ENCODE measurements around the gene HHAT. TPM values are rescaled to one million over a fixed set of nuclear protein-coding genes. Genes with fewer than 3 reads are reported as not detected.

The HHAT gene
- total RNA-seq, 2 donors from 2014 or later = 1.2 to 1.5 TPM

DNA sequence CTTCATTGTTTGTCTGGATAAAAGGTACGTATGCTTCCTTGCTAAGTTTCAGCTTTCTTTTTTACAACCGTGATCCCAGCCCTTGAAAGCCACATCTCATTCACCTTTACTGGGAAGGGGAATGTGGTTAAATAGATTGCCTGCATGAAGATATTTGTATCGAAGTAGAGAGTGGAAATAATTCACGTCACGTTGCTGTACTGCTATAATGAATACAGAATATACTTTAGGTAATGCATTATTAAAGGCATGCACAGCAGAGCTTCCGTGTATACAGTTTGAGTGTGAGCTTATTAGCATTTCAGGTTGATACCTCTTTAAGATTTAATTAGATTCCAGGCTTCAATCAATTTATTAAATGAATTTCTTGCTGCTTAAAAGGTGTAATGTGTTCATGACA, 153.8 kb downstream of the HHAT start:
- Mint-ChIP-seq H3K27ac (no peak overlapping the region), H3K36me3 (ENCODE audit: insufficient read depth in 2 of 2) (no peaks in the 10 kb centered on the region), H3K9me3 (peaks cover 0 to 3% of the 10 kb centered on the region in 2 donors), H3K4me1 (ENCODE audit: low read depth) (peaks cover 5% of the 10 kb centered on the region), H3K27me3 (ENCODE audit: low read depth) (peaks cover 6% of the 10 kb centered on the region), H3K4me3 (no peak overlapping the region)
- ATAC-seq (replicated peaks in 1 of 2) = no peak
- DNase-seq = no peak

DNA sequence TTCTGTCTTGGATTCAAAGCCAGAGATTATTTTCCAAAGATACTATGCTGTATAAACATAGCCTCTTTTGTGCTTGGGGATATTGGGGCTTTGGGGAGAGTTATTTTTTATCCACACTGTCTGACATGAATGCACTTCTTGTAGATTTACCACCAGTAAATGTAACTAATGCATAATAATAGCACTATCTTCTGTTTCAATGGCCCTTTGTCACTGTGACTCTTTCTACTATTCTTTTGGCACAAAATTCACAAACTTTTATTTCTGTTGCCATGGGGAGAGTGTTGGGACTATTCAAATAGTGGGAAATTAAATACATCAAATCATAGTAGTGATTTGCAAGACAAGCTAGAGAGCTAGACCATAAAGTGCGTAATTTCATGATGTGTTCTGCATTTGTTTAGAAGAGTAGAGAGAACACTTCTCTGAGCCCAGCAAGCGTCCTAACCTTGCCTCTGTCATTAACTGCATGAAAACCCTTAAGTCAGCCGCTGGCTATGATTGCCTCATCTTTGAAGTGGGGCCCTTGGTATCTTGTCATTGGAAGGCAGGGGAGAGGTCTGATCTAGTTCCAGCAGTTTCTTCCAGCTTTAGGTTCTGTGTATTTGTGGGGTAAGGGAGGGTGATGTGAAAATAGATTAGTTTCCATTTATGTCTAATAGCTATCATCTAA, 154.4 kb downstream of the HHAT start:
- ATAC-seq (replicated peaks in 1 of 2) = no peak

DNA sequence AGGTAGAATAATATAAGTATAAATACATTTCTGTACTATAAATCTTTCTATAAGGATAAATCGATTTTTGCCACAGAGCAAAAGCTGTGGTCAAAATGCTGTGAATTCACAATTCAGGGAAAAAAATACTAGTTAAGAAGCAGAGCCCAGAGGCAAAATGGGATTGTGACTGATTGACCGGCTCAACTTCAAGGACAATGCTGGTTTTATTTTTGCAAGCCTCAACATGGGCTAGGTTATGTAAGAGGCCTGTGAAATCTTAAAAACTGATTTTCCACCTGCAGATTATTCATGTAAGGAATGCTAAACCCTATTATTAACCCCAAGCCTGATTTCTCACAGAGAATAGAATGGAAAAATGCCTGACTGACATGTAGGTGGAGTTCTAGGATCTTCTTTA, 155.1 kb downstream of the HHAT start:
- ATAC-seq (replicated peaks in 1 of 2) = no peak
- Mint-ChIP-seq H3K27ac (no peak overlapping the region), H3K9me3 (peaks cover 0 to 3% of the 10 kb centered on the region in 2 donors), H3K27me3 (ENCODE audit: low read depth) (peaks cover 6% of the 10 kb centered on the region), H3K36me3 (ENCODE audit: insufficient read depth in 2 of 2) (no peaks in the 10 kb centered on the region), H3K4me3 (no peak overlapping the region), H3K4me1 (ENCODE audit: low read depth) (peaks cover 5% of the 10 kb centered on the region)
- no peak for DNase-seq

More for the DNA sequence above, 154.4 kb downstream of the HHAT start:
- no peak for DNase-seq
- peaks cover 0 to 3% of the 10 kb centered on the region in 2 donors for H3K9me3 Mint-ChIP-seq
- peaks cover 6% of the 10 kb centered on the region for H3K27me3 Mint-ChIP-seq (ENCODE audit: low read depth)
- H3K36me3 Mint-ChIP-seq (ENCODE audit: insufficient read depth in 2 of 2) = no peaks in the 10 kb centered on the region
- peaks cover 5% of the 10 kb centered on the region for H3K4me1 Mint-ChIP-seq (ENCODE audit: low read depth)
- no peak overlapping the region for H3K27ac Mint-ChIP-seq
- no peak overlapping the region for H3K4me3 Mint-ChIP-seq

DNA sequence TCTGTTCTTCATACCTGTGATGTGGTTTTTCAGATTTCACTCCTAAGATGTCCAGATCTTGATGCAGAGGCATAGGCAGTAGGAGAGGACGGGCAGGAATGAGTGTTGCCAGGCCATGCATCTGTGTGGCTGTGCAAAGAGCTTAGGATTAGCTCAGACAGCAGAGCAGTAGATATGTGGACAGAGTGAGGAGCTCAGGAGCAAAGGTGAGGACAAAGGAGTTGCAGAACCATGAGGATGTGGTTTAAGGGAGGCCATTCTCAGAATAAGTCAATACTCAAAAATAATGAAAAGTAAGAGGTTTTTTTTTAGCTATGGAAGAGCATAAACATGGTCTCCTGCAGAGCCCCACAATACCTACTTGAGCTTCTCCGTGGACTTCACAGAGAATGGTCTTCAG, 158.3 kb downstream of the HHAT start:
- Mint-ChIP-seq H3K27ac (no peak overlapping the region), H3K27me3 (ENCODE audit: low read depth) (peaks cover 6% of the 10 kb centered on the region), H3K4me1 (ENCODE audit: low read depth) (peaks cover 5% of the 10 kb centered on the region), H3K4me3 (no peak overlapping the region), H3K9me3 (peaks cover 0 to 3% of the 10 kb centered on the region in 2 donors), H3K36me3 (ENCODE audit: insufficient read depth in 2 of 2) (no peaks in the 10 kb centered on the region)
- DNase-seq = no peak
- no peak for ATAC-seq (replicated peaks in 1 of 2)

DNA sequence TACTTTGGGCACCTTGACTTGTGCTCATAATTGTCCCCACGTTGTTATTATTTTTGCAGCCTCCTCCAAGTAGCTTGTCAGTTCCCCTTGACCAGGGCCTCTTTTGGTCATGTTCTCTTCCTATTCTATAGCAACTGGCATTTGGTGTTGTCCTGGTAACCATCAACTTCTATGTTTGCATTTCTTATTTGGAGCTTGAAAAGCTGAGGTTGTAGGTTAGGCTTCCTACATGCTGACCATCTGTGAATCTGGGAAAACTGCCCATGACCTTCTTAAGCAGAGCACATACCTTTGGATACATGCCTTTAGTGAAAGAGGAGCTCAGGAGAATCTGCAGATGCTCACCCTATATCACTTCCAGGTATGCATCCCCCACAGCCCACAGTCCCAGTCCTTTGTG, 160.8 kb downstream of the HHAT start:
- Mint-ChIP-seq H3K36me3 (ENCODE audit: insufficient read depth in 2 of 2) (no peaks in the 10 kb centered on the region), H3K4me3 (no peak overlapping the region), H3K9me3 (peaks cover 0 to 3% of the 10 kb centered on the region in 2 donors), H3K4me1 (ENCODE audit: low read depth) (peaks cover 5% of the 10 kb centered on the region), H3K27me3 (ENCODE audit: low read depth) (peaks cover 6% of the 10 kb centered on the region), H3K27ac (no peak overlapping the region)
- no peak for DNase-seq
- ATAC-seq (replicated peaks in 1 of 2) = no peak

DNA sequence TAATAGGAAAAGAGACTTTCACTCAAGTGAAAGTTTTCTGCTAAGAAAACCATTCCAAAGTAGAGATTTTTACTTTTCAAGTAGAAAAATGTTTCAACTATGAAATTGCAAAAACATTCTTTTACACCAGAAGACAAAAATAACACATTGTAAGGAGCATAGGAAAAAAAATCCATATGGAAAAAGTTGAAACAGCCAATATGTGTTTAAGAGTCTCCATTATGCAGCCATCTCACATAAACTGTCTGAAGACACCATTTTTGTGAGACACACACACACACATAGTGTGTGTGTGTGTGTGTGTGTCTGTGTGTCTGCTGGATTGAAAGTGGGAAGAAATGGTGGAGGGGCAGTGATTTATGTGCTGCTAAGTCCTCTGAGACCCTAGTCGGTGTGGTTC, 162.1 kb downstream of the HHAT start:
- Mint-ChIP-seq H3K27ac (no peak overlapping the region), H3K9me3 (no peaks in the 10 kb centered on the region), H3K27me3 (ENCODE audit: low read depth) (no peaks in the 10 kb centered on the region), H3K4me3 (no peak overlapping the region), H3K36me3 (ENCODE audit: insufficient read depth in 2 of 2) (no peaks in the 10 kb centered on the region), H3K4me1 (ENCODE audit: low read depth) (peaks cover 5% of the 10 kb centered on the region)
- ATAC-seq (replicated peaks in 1 of 2) (no peak), DNase-seq (no peak)

DNA sequence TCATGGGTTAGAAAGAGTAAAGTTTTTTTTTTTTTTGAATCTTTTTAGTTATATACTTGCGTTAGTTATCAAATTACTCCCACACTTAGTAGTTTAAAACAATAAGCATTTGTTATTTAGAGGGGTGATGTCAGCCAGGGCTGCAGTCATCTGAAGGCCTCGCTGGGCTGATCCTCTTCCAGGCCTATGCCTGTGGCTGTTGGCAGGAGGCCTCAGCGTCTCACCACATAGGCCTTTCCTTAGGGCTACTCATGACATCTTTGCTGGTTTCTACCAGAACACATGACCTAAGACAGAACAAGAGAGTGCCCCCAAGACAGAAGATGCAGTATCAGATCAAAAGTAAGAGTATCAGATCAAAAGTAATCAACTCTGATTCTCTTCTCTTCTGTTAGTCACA, 167.4 kb downstream of the HHAT start:
- Mint-ChIP-seq H3K27ac (no peak overlapping the region), H3K4me3 (no peak overlapping the region), H3K27me3 (ENCODE audit: low read depth) (no peaks in the 10 kb centered on the region), H3K4me1 (ENCODE audit: low read depth) (no peaks in the 10 kb centered on the region), H3K9me3 (no peaks in the 10 kb centered on the region), H3K36me3 (ENCODE audit: insufficient read depth in 2 of 2) (no peaks in the 10 kb centered on the region)
- DNase-seq (no peak), ATAC-seq (replicated peaks in 1 of 2) (no peak)

DNA sequence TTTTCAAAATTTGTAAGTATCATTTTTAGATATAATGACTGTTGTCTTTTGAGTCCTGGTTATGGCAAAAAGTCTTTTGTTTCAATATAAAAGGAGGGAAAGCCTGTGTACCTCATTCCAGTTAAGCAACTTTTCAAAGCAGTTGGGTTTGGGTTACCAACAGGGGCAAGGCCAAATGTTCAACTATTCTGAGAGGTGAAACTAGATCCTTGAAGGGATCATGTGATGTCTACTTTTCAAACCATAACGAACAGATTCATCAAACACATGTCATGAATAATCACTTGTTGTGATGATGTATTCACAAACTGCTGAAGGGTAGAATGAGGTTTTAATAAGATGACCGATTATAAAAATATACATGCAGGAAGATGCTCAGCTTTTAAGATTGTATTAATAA, 171.3 kb downstream of the HHAT start:
- H3K4me1 Mint-ChIP-seq (ENCODE audit: low read depth) = no peaks in the 10 kb centered on the region

DNA sequence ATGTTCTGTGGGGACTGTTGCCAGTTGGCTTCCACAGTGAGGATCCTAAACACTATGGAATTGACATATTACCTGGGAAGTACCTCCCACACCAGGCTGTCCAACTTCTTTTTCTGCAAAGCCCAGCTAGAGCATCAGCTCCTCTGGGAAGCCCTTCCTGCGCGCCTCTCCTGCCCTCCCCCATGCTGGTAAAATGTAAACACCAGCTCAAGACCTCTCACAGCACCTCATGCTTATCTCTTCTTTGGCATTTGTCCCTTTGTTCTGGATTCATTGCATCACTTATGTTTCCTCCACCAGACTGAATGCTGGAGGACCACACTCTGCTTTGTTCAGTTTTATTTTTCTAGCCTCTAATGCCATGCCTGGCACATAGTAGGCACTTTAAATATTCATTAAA, 172.1 kb downstream of the HHAT start:
- no peak for ATAC-seq (replicated peaks in 1 of 2)
- Mint-ChIP-seq H3K4me1 (ENCODE audit: low read depth) (no peaks in the 10 kb centered on the region), H3K9me3 (no peaks in the 10 kb centered on the region), H3K27me3 (ENCODE audit: low read depth) (no peaks in the 10 kb centered on the region), H3K27ac (no peak overlapping the region), H3K4me3 (no peak overlapping the region), H3K36me3 (ENCODE audit: insufficient read depth in 2 of 2) (no peaks in the 10 kb centered on the region)
- no peak for DNase-seq

More for the DNA sequence above, 171.3 kb downstream of the HHAT start:
- Mint-ChIP-seq H3K36me3 (ENCODE audit: insufficient read depth in 2 of 2) (no peaks in the 10 kb centered on the region), H3K27ac (no peak overlapping the region), H3K27me3 (ENCODE audit: low read depth) (no peaks in the 10 kb centered on the region), H3K9me3 (no peaks in the 10 kb centered on the region), H3K4me3 (no peak overlapping the region)
- ATAC-seq (replicated peaks in 1 of 2) (no peak), DNase-seq (no peak)

DNA sequence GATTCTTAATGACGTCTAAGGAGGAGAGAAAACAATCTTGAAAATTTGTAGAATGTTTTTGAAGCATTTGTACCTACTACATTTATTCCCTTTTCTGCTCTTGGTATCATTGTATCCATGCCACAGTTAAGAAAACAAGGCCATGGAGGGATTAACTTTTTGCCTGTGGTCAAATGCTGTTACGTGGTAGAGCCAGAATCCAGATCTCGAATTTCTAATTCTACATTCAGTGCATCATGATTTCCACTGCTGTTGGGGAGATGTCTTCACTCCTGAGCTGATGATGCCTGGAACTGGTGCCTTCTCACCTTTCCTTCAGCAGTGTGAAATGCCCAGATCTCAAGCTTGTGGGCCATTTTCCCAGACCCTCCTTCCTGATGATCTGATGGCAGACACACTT, 175.6 kb downstream of the HHAT start:
- Mint-ChIP-seq H3K27ac (no peak overlapping the region), H3K9me3 (no peaks in the 10 kb centered on the region), H3K4me3 (no peak overlapping the region), H3K27me3 (ENCODE audit: low read depth) (no peaks in the 10 kb centered on the region), H3K4me1 (ENCODE audit: low read depth) (no peaks in the 10 kb centered on the region), H3K36me3 (ENCODE audit: insufficient read depth in 2 of 2) (no peaks in the 10 kb centered on the region)
- ATAC-seq (replicated peaks in 1 of 2) = no peak
- DNase-seq = no peak

DNA sequence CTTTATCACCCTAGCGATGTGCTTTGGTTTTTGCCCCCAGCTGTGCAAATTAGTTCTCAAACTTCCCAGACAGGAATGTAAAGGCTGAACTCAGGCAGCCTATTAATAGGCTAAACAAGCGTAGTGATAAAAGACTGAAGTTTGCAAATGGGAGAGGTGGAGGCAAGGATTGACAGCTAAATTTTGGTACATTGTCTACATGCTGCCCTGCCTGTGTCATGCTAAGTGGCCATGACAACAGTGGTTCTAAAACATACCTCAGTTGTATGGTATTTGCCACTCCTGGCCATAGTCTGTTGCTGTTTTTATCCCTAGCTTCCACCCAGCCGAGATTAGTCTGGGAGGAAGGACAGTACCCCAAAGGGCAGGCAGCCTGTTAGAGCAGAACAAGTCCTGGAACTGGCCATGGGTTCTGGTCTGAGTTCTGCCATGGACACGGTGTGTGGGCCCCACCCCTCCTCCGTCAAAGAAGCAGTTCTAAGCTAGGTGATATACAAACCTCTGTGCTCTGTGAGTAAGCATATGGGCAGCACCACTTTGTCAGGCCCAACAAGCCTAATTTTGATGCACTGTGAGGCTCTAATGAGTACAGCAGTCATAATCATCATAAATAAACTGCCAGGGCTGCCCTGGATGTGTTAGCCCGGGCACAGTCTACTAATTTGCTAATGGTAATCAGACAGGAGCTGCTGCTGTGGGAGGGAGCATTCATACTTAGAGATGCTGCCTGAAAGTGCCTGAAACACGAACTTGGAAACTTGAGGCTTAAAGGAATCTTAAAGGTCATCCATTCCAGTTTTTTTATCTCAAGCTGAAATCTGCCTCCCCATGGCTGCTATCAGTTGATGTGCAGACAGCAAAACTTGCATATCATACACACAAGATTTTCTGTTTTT, 177.1 kb downstream of the HHAT start:
- Mint-ChIP-seq H3K27me3 (ENCODE audit: low read depth) (peaks cover 6% of the 10 kb centered on the region), H3K4me3 (no peak overlapping the region), H3K9me3 (no peaks in the 10 kb centered on the region), H3K36me3 (ENCODE audit: insufficient read depth in 2 of 2) (no peaks in the 10 kb centered on the region), H3K4me1 (ENCODE audit: low read depth) (no peaks in the 10 kb centered on the region), H3K27ac (no peak overlapping the region)
- no peak for DNase-seq
- ATAC-seq (replicated peaks in 1 of 2) = no peak

DNA sequence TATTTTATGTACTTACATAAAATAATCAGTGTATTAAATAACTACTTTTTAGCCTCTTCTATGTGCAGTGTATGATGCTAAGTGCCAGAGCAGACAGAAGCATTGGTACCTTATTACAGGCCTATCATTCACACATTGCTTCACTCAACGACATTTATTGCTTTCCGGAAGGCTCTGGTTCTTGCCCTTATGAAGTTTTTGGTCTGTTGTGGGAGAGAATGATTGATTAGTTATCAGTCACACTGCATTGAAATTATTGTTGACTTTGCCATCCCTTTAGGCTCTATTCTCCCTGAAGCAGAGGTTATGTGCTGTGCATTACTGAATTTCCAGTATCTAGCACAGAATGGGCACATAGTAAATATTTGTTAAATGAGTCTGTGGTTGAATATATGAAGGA, 178.0 kb downstream of the HHAT start:
- no peak overlapping the region for H3K4me3 Mint-ChIP-seq
- H3K27me3 Mint-ChIP-seq (ENCODE audit: low read depth) = peaks cover 6% of the 10 kb centered on the region
- H3K27ac Mint-ChIP-seq = no peak overlapping the region
- H3K4me1 Mint-ChIP-seq (ENCODE audit: low read depth) = no peaks in the 10 kb centered on the region
- H3K9me3 Mint-ChIP-seq = no peaks in the 10 kb centered on the region
- no peaks in the 10 kb centered on the region for H3K36me3 Mint-ChIP-seq (ENCODE audit: insufficient read depth in 2 of 2)
- no peak for ATAC-seq (replicated peaks in 1 of 2)
- DNase-seq = no peak

DNA sequence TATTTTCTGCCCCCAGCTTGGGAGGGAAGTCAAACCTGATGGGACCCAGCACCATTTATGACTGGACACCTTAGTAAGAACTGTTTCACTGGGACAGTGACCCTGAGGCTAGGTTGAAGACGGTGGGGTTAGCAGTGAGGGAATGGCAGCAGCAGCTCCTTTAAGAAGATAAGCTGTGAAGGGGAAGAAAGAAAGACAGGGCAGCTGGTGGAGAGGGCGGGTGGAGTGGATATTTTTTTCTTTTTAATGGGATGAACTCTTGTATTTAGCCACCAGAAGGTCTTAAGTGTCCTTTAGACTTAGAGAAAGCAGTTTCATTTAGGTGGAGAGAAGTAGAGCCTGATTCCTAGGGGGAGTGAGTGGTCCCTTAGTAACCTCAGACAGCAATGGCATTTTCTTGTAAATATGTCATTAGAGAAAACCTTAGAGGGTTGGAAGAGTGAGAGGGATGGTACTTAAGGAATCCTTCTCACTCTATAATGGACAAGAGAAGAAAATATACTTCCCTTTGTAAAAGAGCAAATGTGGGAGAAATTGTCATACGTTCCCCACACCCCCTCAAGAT, 187.5 kb downstream of the HHAT start:
- Mint-ChIP-seq H3K27me3 (ENCODE audit: low read depth) (no peaks in the 10 kb centered on the region), H3K4me3 (no peak overlapping the region), H3K4me1 (ENCODE audit: low read depth) (no peaks in the 10 kb centered on the region), H3K27ac (no peak overlapping the region), H3K9me3 (no peaks in the 10 kb centered on the region), H3K36me3 (ENCODE audit: insufficient read depth in 2 of 2) (peaks cover 0 to 1% of the 10 kb centered on the region in 2 donors)
- ATAC-seq (replicated peaks in 1 of 2) = no peak
- DNase-seq = no peak
